DOHH2 (cell line): ENCODE data around the gene TYK2.

ENCODE experiments used
- CTCF ChIP-seq: fragments of 200-600 bp; sonication (generic); IDR thresholded peaks from one replicate; pipeline ENCODE4 v1.5.1; 2014; ENCODE audit warnings: antibody characterized with exemption, mild to moderate bottlenecking, low read depth, low read length; ENCODE audit not compliant: poor library complexity, severe bottlenecking
- EZH2phosphoT487 ChIP-seq: fragments of 200-600 bp; sonication (generic); IDR thresholded peaks from 2 replicates; pipeline ENCODE4 v1.6.1; 2017; ENCODE audit warnings: borderline replicate concordance, mild to moderate bottlenecking, antibody characterized with exemption, low read length, moderate library complexity, mixed read lengths

- TF ChIP-seq CTCF: peak; percentile 91
- TF ChIP-seq EZH2phosphoT487: no peak
These were observed 10.4 kb upstream of the TYK2 start for GRCh38 chr19:10390652-10391286.
